Neural progenitor cell (in vitro differentiated cells): ENCODE data around the gene BBS4.

ENCODE experiments used
- CTCF ChIP-seq: fragments of 200-600 bp; sonication (generic); IDR thresholded peaks from 2 replicates; pipeline ENCODE4 v1.5.1; 2017; ENCODE audit warnings: antibody characterized with exemption, mild to moderate bottlenecking
- EZH2 ChIP-seq: fragments of 200-600 bp; sonication (generic); IDR thresholded peaks from 2 replicates; pipeline ENCODE4 v1.6.1; 2017; ENCODE audit warnings: antibody characterized with exemption, mild to moderate bottlenecking, moderate library complexity
- EZH2phosphoT487 ChIP-seq: fragments of 200-600 bp; sonication (generic); IDR thresholded peaks from 2 replicates; pipeline ENCODE4 v1.6.1; 2017; ENCODE audit warnings: antibody characterized with exemption

GRCh38 chr15:72770673-72771328 lies 84.8 kb downstream of the BBS4 start:
- TF ChIP-seq CTCF = peak; percentile 34
- TF ChIP-seq EZH2 = no peak
- TF ChIP-seq EZH2phosphoT487 = no peak
